Fibroblast of lung (primary cell): Measurements from ENCODE around the gene E2F1. TPM values are rescaled to one million over a fixed set of nuclear protein-coding genes. Genes with fewer than 3 reads are reported as not detected.

Experiments
- DNase-seq, 2 donors: peaks; one replicate each; pipeline versions ENCODE4 v3.0.0 to v3.0.0-alpha.2; 2010; ENCODE audit warnings: low read depth in 2 of 2
- H2AFZ ChIP-seq: 2 replicates; pipeline ENCODE4 v1.5.1; 2012; ENCODE audit warnings: low read length, control low read depth, inconsistent platforms
- H3K27ac ChIP-seq: 2 replicates; pipeline ENCODE4 v1.5.1; 2011; ENCODE audit warnings: low read length, control low read depth; ENCODE audit not compliant: insufficient read depth
- H3K27me3 ChIP-seq: 2 replicates; pipeline ENCODE4 v1.5.1; 2011; ENCODE audit warnings: mild to moderate bottlenecking, low read length; ENCODE audit not compliant: control insufficient read depth, insufficient read depth
- H3K36me3 ChIP-seq: 2 replicates; pipeline ENCODE4 v1.5.1; 2011; ENCODE audit warnings: low read length; ENCODE audit not compliant: control insufficient read depth, insufficient read depth
- H3K4me1 ChIP-seq: 2 replicates; pipeline ENCODE4 v1.5.1; 2011; ENCODE audit warnings: low read length; ENCODE audit not compliant: control insufficient read depth, insufficient read depth; ENCODE audit errors: extremely low read depth
- H3K4me2 ChIP-seq: 2 replicates; pipeline ENCODE4 v1.5.1; 2011; ENCODE audit warnings: low read length, control low read depth; ENCODE audit not compliant: insufficient read depth; ENCODE audit errors: extremely low read depth
- H3K4me3 ChIP-seq, 4 experiments: fragments of 200-600 bp in 1 of 4; sonication (generic) in 1 of 4; replicated peaks in 1 of 4; 2 replicates each; pipeline ENCODE4 v1.5.1; 2011 to 2016; ENCODE audit warnings: low read length in 4 of 4, low read depth in 3 of 4, mild to moderate bottlenecking in 3 of 4, control low read depth in 2 of 4, inconsistent platforms in 1 of 4, mixed read lengths in 1 of 4; ENCODE audit not compliant: insufficient read depth in 1 of 4; ENCODE audit errors: control extremely low read depth in 1 of 4
- H3K79me2 ChIP-seq: 2 replicates; pipeline ENCODE4 v1.5.1; 2012; ENCODE audit warnings: mild to moderate bottlenecking, low read length, inconsistent platforms; ENCODE audit not compliant: control insufficient read depth, insufficient read depth
- H3K9ac ChIP-seq: 2 replicates; pipeline ENCODE4 v1.5.1; 2011; ENCODE audit warnings: mild to moderate bottlenecking, low read length, control low read depth; ENCODE audit not compliant: insufficient read depth
- H3K9me3 ChIP-seq: 2 replicates; pipeline ENCODE4 v1.5.1; 2012; ENCODE audit warnings: low read depth, low read length; ENCODE audit not compliant: control insufficient read depth, insufficient read depth
- H4K20me1 ChIP-seq: 2 replicates; pipeline ENCODE4 v1.5.1; 2011; ENCODE audit warnings: low read length; ENCODE audit not compliant: control insufficient read depth, insufficient read depth; ENCODE audit errors: extremely low read depth
- CTCF ChIP-seq, 2 donors: IDR thresholded peaks in 1 of 2; conservative IDR thresholded peaks in 1 of 2; 1 replicate in 1 of 2; 2 replicates in 1 of 2; pipeline ENCODE4 v1.5.1; 2011 to 2012; ENCODE audit warnings: low read length in 2 of 2, control low read depth in 1 of 2, inconsistent platforms in 1 of 2, low read depth in 1 of 2, mild to moderate bottlenecking in 1 of 2
- EZH2 ChIP-seq: IDR thresholded peaks from 2 replicates; pipeline ENCODE4 v1.5.1; 2012; ENCODE audit warnings: low read length, control low read depth, mild to moderate bottlenecking; ENCODE audit errors: missing control alignments
- polyA plus RNA-seq, 2 donors: library from polyadenylated mRNA; depleted of rRNA in 1 of 2; stranded (reverse) in 1 of 2; unstranded in 1 of 2; fragments of >200 nt; gene quantifications; 2 replicates each; pipeline ENCODE4 v1.2.1, GENCODE V29; 2011 to 2012; ENCODE audit warnings: missing spikeins in 1 of 2
- total RNA-seq: library from RNA; depleted of rRNA; stranded (reverse); fragments of >200 nt; gene quantifications from 2 replicates; pipeline ENCODE4 v1.2.1, GENCODE V29; 2014

E2F1 gene
- total and polyA plus RNA-seq, 2 donors (not counting 1 experiment from before 2014, with no cell fraction given): 2.1 to 3.5 TPM

GRCh38 chr20:33676652-33677645 is 9.2 kb downstream of the E2F1 start:
- H3K4me1 ChIP-seq: peaks cover 17% of the 10 kb centered on the region
- H3K4me2 ChIP-seq: no peak overlapping the region
- no peaks in the 10 kb centered on the region for H3K9me3 ChIP-seq
- no peaks in the 10 kb centered on the region for H4K20me1 ChIP-seq
- peaks cover 2% of the 10 kb centered on the region for H3K36me3 ChIP-seq
- TF ChIP-seq EZH2 (no peak), CTCF (conservative IDR thresholded peaks at IDR 0.05 in 1 of 2, IDR thresholded peaks at IDR 0.05 in 1 of 2; ENCODE audit: low read depth in 1 of 2, low read length in 2 of 2) (no peak)
- H3K9ac ChIP-seq: no peak overlapping the region
- no peaks in the 10 kb centered on the region for H3K79me2 ChIP-seq
- DNase-seq: no peak
- H3K4me3 ChIP-seq: no peak overlapping the region
- H3K27ac ChIP-seq: no peak overlapping the region
- no peaks in the 10 kb centered on the region for H3K27me3 ChIP-seq
- no peak overlapping the region for H2AFZ ChIP-seq

GRCh38 chr20:33676121-33676520 is 10.1 kb downstream of the E2F1 start:
- no peaks in the 10 kb centered on the region for H4K20me1 ChIP-seq
- peaks cover 17% of the 10 kb centered on the region for H3K4me1 ChIP-seq
- H3K4me3 ChIP-seq: no peak overlapping the region
- no peak overlapping the region for H2AFZ ChIP-seq
- no peak for TF ChIP-seq CTCF (conservative IDR thresholded peaks at IDR 0.05 in 1 of 2, IDR thresholded peaks at IDR 0.05 in 1 of 2; ENCODE audit: low read depth in 1 of 2, low read length in 2 of 2)
- no peak for TF ChIP-seq EZH2
- no peaks in the 10 kb centered on the region for H3K79me2 ChIP-seq
- H3K4me2 ChIP-seq: no peak overlapping the region
- no peaks in the 10 kb centered on the region for H3K27me3 ChIP-seq
- H3K9me3 ChIP-seq: no peaks in the 10 kb centered on the region
- H3K27ac ChIP-seq: no peak overlapping the region
- no peak for DNase-seq
- peaks cover 2% of the 10 kb centered on the region for H3K36me3 ChIP-seq
- no peak overlapping the region for H3K9ac ChIP-seq

GRCh38 chr20:33675136-33675959 is 10.8 kb downstream of the E2F1 start:
- H3K4me2 ChIP-seq: peak overlapping the region; percentile 86
- peak overlapping the region; percentile 73 for H2AFZ ChIP-seq
- peaks cover 4% of the 10 kb centered on the region for H3K36me3 ChIP-seq
- H4K20me1 ChIP-seq: no peaks in the 10 kb centered on the region
- H3K9me3 ChIP-seq: no peaks in the 10 kb centered on the region
- no peak overlapping the region for H3K9ac ChIP-seq
- H3K4me3 ChIP-seq: peak overlapping the region; percentile 14 to 72 (median 58)
- peak overlapping the region; percentile 42 for H3K27ac ChIP-seq
- H3K4me1 ChIP-seq: peaks cover 17% of the 10 kb centered on the region
- DNase-seq: peak in 1 of 2 donors; percentile 58
- no peaks in the 10 kb centered on the region for H3K79me2 ChIP-seq
- H3K27me3 ChIP-seq: no peaks in the 10 kb centered on the region
- no peak for TF ChIP-seq CTCF (conservative IDR thresholded peaks at IDR 0.05 in 1 of 2, IDR thresholded peaks at IDR 0.05 in 1 of 2; ENCODE audit: low read depth in 1 of 2, low read length in 2 of 2)
